Lung (tissue), 12 donors: ENCODE data around the gene GLCCI1. TPM values are rescaled to one million over a fixed set of nuclear protein-coding genes. Genes with fewer than 3 reads are reported as not detected.

Experiments used
- ATAC-seq: fragments of 200-7000 bp; cut with Tn5 transposase; one replicate; pipeline ENCODE4 v1.9.1; 2020; ENCODE audit warnings: moderate number of reproducible peaks; ENCODE audit not compliant: insufficient read depth, low FRiP score
- DNase-seq, 3 donors: peaks; one replicate each; pipeline ENCODE4 v3.0.0-alpha.2; 2013 to 2017
- H3K27ac ChIP-seq, 2 donors: one replicate each; pipeline ENCODE4 v1.5.1; 2013; ENCODE audit warnings: mild to moderate bottlenecking in 2 of 2, moderate library complexity in 2 of 2, control low read depth in 1 of 2, inconsistent platforms in 1 of 2, low read depth in 1 of 2, low read length in 1 of 2
- H3K27me3 ChIP-seq, 3 donors: one replicate each; pipeline ENCODE4 v1.5.1; 2013; ENCODE audit warnings: low read length in 2 of 3; ENCODE audit not compliant: control insufficient read depth in 3 of 3, insufficient read depth in 3 of 3
- H3K36me3 ChIP-seq, 4 donors: one replicate each; pipeline ENCODE4 v1.5.1; 2013; ENCODE audit warnings: low read length in 4 of 4, mild to moderate bottlenecking in 1 of 4, moderate library complexity in 1 of 4; ENCODE audit not compliant: control insufficient read depth in 4 of 4, insufficient read depth in 4 of 4
- H3K4me1 ChIP-seq, 5 donors: one replicate each; pipeline ENCODE4 v1.5.1; 2013; ENCODE audit warnings: low read length in 5 of 5, mild to moderate bottlenecking in 2 of 5, moderate library complexity in 1 of 5; ENCODE audit not compliant: control insufficient read depth in 5 of 5, insufficient read depth in 5 of 5
- H3K4me3 ChIP-seq: one replicate; pipeline ENCODE4 v1.5.1; 2013; ENCODE audit warnings: mild to moderate bottlenecking, control low read depth, moderate library complexity
- H3K9ac ChIP-seq, 2 donors: one replicate each; pipeline ENCODE4 v1.5.1; 2013; ENCODE audit warnings: low read length in 2 of 2, control low read depth in 1 of 2; ENCODE audit not compliant: insufficient read depth in 1 of 2
- H3K9me3 ChIP-seq, 4 donors: one replicate each; pipeline ENCODE4 v1.5.1; 2013; ENCODE audit warnings: low read length in 3 of 4, mild to moderate bottlenecking in 1 of 4, moderate library complexity in 1 of 4; ENCODE audit not compliant: control insufficient read depth in 4 of 4, insufficient read depth in 3 of 4
- CTCF ChIP-seq: IDR thresholded peaks from 2 replicates; pipeline ENCODE4 v1.5.1; 2012; ENCODE audit warnings: mild to moderate bottlenecking; ENCODE audit errors: control extremely low read depth, extremely low read depth
- WGBS, 2 donors: extraction: QIAGEN DNeasy Blood & Tissue Kit; methylation state at CpG; one replicate each; pipeline ENCODE4 v1.1.7; 2013; 5-methylcytosine and 5-hydroxymethylcytosine counted together
- polyA plus RNA-seq, 2 donors: library from polyadenylated mRNA; stranded (reverse); fragments of 200-250 nt; gene quantifications; one replicate each; pipeline ENCODE4 v1.2.1, GENCODE V29; 2013
- total RNA-seq, 2 donors: library from RNA; depleted of rRNA in 1 of 2; stranded (reverse); fragments of >200 nt in 1 of 2; gene quantifications; one replicate each; pipeline ENCODE4 v1.2.1, GENCODE V29; 2014 to 2021
- donor health status: control.
- donor health status: control.
- donor health status: Bipolar disorder and iron deficiency.
- donor health status: healthy.
- donor health status: DM: yes; HTN: yes; CAD: no.

The GLCCI1 gene
- total and polyA plus RNA-seq, 4 donors: 2.5 to 60.2 (median 21.0) TPM

DNA sequence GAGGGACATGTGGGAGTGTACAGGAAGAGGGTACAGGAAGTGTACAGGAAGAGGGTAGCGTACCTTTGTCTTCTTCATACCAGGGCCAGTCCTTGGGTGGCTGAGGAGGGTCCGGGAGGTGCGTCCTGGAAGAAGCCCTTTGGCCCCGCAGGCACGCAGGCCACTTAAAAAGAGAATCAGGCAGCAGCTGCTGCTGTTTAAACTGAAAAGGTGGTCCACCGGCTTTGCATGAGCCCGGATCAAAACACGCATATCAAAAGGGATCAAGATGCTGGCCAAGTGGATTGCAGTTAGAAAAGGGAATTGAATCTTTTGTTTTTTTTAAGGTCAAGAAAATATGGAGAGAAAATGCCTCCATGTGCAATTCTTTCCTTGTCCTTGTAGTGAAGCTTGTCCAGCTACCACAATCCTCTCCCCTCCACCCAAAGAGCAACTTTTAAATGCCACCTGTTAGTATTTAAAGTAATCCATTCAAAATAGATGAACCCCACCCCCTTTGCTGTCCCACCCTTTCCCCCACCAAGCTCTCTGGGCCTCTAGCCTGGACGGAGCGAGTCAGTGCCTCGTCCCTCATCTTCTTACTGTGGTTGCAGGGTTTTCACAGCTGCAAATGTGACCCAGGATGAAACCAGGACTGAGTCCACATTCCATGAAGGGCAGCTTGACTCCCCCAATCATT is 142.8 kb downstream of the GLCCI1 start:
- Histone ChIP-seq H3K4me3 (no peak overlapping the region), H3K36me3 (peaks cover 0 to 4% (median 0%) of the 10 kb centered on the region in 4 donors), H3K9me3 (no peaks in the 10 kb centered on the region), H3K4me1 (no peaks in the 10 kb centered on the region), H3K27me3 (no peaks in the 10 kb centered on the region), H3K9ac (no peak overlapping the region), H3K27ac (no peak overlapping the region)
- WGBS, 2 donors: 71 to 81% methylated on average over 11 of the region's 11 CpGs
- DNase-seq (no peak), ATAC-seq (no peak)
- no peak for TF ChIP-seq CTCF

DNA sequence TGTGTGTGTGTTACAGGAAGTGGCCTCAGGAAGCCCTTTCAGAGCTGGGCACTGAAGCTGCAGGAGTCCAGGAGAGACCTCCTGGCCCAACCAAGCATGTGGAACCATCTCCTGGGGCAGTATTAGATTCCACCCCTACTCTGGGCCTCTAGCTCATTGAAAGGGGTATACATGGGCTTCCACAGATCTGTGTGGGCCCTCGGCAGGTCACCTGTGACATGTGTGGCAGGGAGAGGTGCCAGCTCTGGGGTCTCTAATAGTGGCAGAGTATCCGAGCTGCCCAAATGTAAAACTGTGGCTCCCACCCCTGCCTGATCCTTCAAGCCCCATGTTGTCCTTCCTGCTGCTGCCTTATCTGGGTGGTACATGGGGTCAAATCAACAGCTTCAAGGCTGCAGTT is 144.1 kb downstream of the GLCCI1 start:
- Histone ChIP-seq H3K9ac (no peak overlapping the region), H3K4me3 (no peak overlapping the region), H3K27me3 (no peaks in the 10 kb centered on the region), H3K36me3 (peaks cover 0 to 4% (median 0%) of the 10 kb centered on the region in 4 donors), H3K4me1 (no peaks in the 10 kb centered on the region), H3K27ac (no peak overlapping the region), H3K9me3 (no peaks in the 10 kb centered on the region)
- TF ChIP-seq CTCF: no peak
- ATAC-seq (no peak), DNase-seq (no peak)
- 98 to 100% methylated on average over 2 of the region's 2 CpGs for WGBS, 2 donors

- H3K36me3 ChIP-seq: peaks cover 0 to 4% (median 0%) of the 10 kb centered on the region in 4 donors
- H3K27me3 ChIP-seq: no peaks in the 10 kb centered on the region
- no peaks in the 10 kb centered on the region for H3K9me3 ChIP-seq
- DNase-seq: no peak
- no peak overlapping the region for H3K27ac ChIP-seq
- H3K9ac ChIP-seq: no peak overlapping the region
- no peak overlapping the region for H3K4me3 ChIP-seq
- 88 to 98% methylated on average over 3 of the region's 3 CpGs for WGBS, 2 donors
- no peaks in the 10 kb centered on the region for H3K4me1 ChIP-seq
- ATAC-seq: no peak
- TF ChIP-seq CTCF: no peak
Observed at GRCh38 chr7:8113184-8113583, 144.6 kb downstream of the GLCCI1 start.

- Histone ChIP-seq H3K27me3 (no peaks in the 10 kb centered on the region), H3K4me3 (no peak overlapping the region), H3K9me3 (no peaks in the 10 kb centered on the region), H3K27ac (no peak overlapping the region), H3K36me3 (peaks cover 0 to 10% (median 0%) of the 10 kb centered on the region in 4 donors), H3K9ac (no peak overlapping the region), H3K4me1 (no peaks in the 10 kb centered on the region)
- 92 to 95% methylated on average over 4 of the region's 4 CpGs for WGBS, 2 donors
- ATAC-seq (no peak), DNase-seq (no peak)
- no peak for TF ChIP-seq CTCF
Observed at GRCh38 chr7:8114175-8114574, 145.6 kb downstream of the GLCCI1 start.
